Transverse colon (tissue), 3 donors: ENCODE results near the gene WDR91.

ENCODE experiments used
- EP300 ChIP-seq: sonication (generic); formaldehyde crosslinking; IDR thresholded peaks from one replicate; pipeline ENCODE4 v1.6.1; 2017; ENCODE audit warnings: antibody characterized with exemption, low read depth
- POLR2A ChIP-seq: fragments of 450-650 bp; IDR thresholded peaks from one replicate; pipeline ENCODE4 v1.6.1; 2016; ENCODE audit warnings: antibody characterized with exemption, mild to moderate bottlenecking, moderate library complexity
- TF ChIP-seq, protein P1 (sequence below), 5 experiments: fragments of 200-600 bp in 3 of 5; fragments of 450-650 bp in 2 of 5; sonication (generic) in 3 of 5; IDR thresholded peaks; 1 replicate in 2 of 5; 2 replicates in 3 of 5; pipeline ENCODE4 v1.5.1; 2016 to 2017; ENCODE audit warnings: antibody characterized with exemption in 5 of 5, inconsistent platforms in 3 of 5, mild to moderate bottlenecking in 2 of 5, moderate library complexity in 1 of 5

DNA sequence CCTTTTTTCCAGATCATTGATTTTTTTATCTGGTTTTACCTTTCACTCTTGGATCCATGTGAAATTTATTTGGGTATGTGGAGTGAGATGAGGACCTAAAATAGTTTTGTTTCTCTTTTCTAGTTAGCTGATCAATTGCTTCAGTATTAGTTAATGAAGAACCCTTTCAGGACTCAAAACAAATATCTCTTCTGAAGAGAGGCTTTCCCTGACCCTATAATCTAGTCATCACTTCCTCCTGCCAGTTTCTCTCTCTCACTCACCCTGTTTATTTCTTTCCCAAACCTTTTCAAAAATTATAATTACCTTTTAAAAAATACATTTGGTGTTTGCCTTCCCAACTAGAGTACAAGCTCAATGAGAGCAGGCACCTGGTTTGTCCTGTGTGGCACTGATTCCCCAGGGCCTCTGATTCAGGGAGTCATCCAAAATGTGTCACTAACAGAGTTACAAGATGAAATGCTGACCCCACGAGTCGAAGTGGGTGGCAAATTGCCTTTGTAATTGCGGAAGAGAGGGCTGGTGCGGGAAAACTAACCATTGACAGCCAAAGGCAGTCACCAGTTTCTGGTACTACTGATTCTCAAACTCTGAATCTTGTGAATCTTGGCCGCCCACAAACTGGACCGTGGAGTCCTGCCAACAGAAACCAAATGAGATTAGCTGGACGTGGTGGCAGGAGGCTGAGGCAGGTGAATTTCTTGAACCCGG is 61.1 kb downstream of the WDR91 start:
- TF ChIP-seq, protein P1, sequence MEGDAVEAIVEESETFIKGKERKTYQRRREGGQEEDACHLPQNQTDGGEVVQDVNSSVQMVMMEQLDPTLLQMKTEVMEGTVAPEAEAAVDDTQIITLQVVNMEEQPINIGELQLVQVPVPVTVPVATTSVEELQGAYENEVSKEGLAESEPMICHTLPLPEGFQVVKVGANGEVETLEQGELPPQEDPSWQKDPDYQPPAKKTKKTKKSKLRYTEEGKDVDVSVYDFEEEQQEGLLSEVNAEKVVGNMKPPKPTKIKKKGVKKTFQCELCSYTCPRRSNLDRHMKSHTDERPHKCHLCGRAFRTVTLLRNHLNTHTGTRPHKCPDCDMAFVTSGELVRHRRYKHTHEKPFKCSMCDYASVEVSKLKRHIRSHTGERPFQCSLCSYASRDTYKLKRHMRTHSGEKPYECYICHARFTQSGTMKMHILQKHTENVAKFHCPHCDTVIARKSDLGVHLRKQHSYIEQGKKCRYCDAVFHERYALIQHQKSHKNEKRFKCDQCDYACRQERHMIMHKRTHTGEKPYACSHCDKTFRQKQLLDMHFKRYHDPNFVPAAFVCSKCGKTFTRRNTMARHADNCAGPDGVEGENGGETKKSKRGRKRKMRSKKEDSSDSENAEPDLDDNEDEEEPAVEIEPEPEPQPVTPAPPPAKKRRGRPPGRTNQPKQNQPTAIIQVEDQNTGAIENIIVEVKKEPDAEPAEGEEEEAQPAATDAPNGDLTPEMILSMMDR (IDR thresholded peaks at IDR 0.05): no peak
- TF ChIP-seq POLR2A (no peak), EP300 (no peak)
